HepG2 (cell line): ENCODE measurements around the gene ANP32B. TPM values are rescaled to one million over a fixed set of nuclear protein-coding genes. Genes with fewer than 3 reads are reported as not detected.
"Not testable (repeated sequence)": the region's sequence is repeated elsewhere in the genome, so short reads cannot be mapped to it uniquely, and the experiment has no call there.

Experiments used
- ATAC-seq: fragments of 200-7000 bp; cut with Tn5 transposase; 3 replicates; pipeline ENCODE4 v1.9.1; 2020; ENCODE audit warnings: mild to moderate bottlenecking, moderate library complexity
- BruUV-seq: library from RNA; stranded (reverse); fragments of 400-500 nt; replicated peaks from 2 replicates; lab custom pipeline; 2021; lab: Mats Ljungman, UMichigan
- CTCF ChIA-PET: fragments of 300-600 bp; formaldehyde crosslinking; extraction: SDS; loops from one replicate; lab custom pipeline; 2021; ENCODE audit warnings: low total read pairs, inconsistent platforms, low intra/inter-chr PET ratio; lab: Yijun Ruan, JAX
- POLR2A ChIA-PET: fragments of 350-600 bp; sonication (Branson Sonifier 250); formaldehyde crosslinking; loops from one replicate; lab custom pipeline; 2020; ENCODE audit warnings: antibody characterized with exemption, inconsistent platforms; lab: Yijun Ruan, JAX
- DNase-seq: peaks from one replicate; pipeline ENCODE4 v3.0.0-alpha.2; 2015; ENCODE audit warnings: low spot score
- FAIRE-seq: peaks from 3 replicates; lab custom pipeline; 2011; peaks lifted over from hg19 to GRCh38; lab: Jason Lieb, UNC
- H2AFZ ChIP-seq: one replicate; pipeline ENCODE4 v1.6.1; 2011; ENCODE audit warnings: low read length, inconsistent platforms
- H3K27ac ChIP-seq: fragments of 300-600 bp; 3 replicates; pipeline ENCODE4 v1.8.0; 2011; ENCODE audit warnings: mixed run types, mild to moderate bottlenecking, mixed read lengths, low read length, inconsistent platforms; ENCODE audit not compliant: insufficient read depth; ENCODE audit errors: extremely low read length
- H3K27me3 ChIP-seq, 2 experiments: fragments of 200-600 bp in 1 of 2; 2 replicates in 1 of 2; 3 replicates in 1 of 2; pipeline versions ENCODE4 v1.6.0 to v1.8.0; 2011; ENCODE audit warnings: low read length in 2 of 2, mild to moderate bottlenecking in 2 of 2, moderate library complexity in 2 of 2, inconsistent platforms in 1 of 2; ENCODE audit not compliant: insufficient read depth in 2 of 2, control insufficient read depth in 1 of 2
- H3K36me3 ChIP-seq, 2 experiments: fragments of 200-600 bp in 1 of 2; replicated peaks in 1 of 2; 2 replicates in 1 of 2; 3 replicates in 1 of 2; pipeline versions ENCODE4 v1.5.1 to v1.8.0; 2011; ENCODE audit warnings: low read length in 2 of 2, inconsistent platforms in 1 of 2; ENCODE audit not compliant: insufficient read depth in 2 of 2, control insufficient read depth in 1 of 2
- H3K4me1 ChIP-seq: 2 replicates; pipeline ENCODE4 v1.5.1; 2012; ENCODE audit warnings: low read length, inconsistent platforms; ENCODE audit not compliant: insufficient read depth
- H3K4me2 ChIP-seq: 2 replicates; pipeline ENCODE4 v1.6.0; 2011; ENCODE audit warnings: low read depth, low read length, inconsistent platforms
- H3K4me3 ChIP-seq, 3 experiments: fragments of 200-600 bp in 1 of 3; sonication (generic), shearing (Covaris generic) in 1 of 3; replicated peaks in 1 of 3; 2 replicates each; pipeline ENCODE4 v1.5.1; 2011 to 2016; ENCODE audit warnings: low read length in 3 of 3, inconsistent platforms in 2 of 3, low read depth in 2 of 3, mild to moderate bottlenecking in 2 of 3, control low read depth in 1 of 3, mixed read lengths in 1 of 3; ENCODE audit not compliant: insufficient read depth in 1 of 3
- H3K79me2 ChIP-seq: one replicate; pipeline ENCODE4 v1.6.1; 2011; ENCODE audit warnings: low read length, inconsistent platforms; ENCODE audit not compliant: insufficient read depth
- H3K9ac ChIP-seq: 2 replicates; pipeline ENCODE4 v1.6.0; 2011; ENCODE audit warnings: mild to moderate bottlenecking, low read depth, low read length, inconsistent platforms; ENCODE audit not compliant: insufficient read depth
- H3K9me3 ChIP-seq: 2 replicates; pipeline ENCODE4 v1.5.1; 2012; ENCODE audit warnings: mild to moderate bottlenecking, low read length
- H4K20me1 ChIP-seq: 2 replicates; pipeline ENCODE4 v1.6.0; 2011; ENCODE audit warnings: inconsistent platforms, mild to moderate bottlenecking, low read length, moderate library complexity; ENCODE audit not compliant: insufficient read depth
- HNF4A ChIP-seq: sonication (generic); formaldehyde crosslinking; IDR thresholded peaks from 2 replicates; pipeline ENCODE4 v1.4.0; 2020; ENCODE audit warnings: missing genetic modification reagents
- NR2F2 ChIP-seq: IDR thresholded peaks from 2 replicates; pipeline ENCODE4 v1.6.1; 2012; ENCODE audit warnings: low read depth, inconsistent platforms, borderline replicate concordance
- SMAD3 ChIP-seq: sonication (generic); formaldehyde crosslinking; IDR thresholded peaks from 2 replicates; pipeline ENCODE4 v1.4.0; 2020; ENCODE audit warnings: missing genetic modification reagents
- ZNF101 ChIP-seq: sonication (generic); formaldehyde crosslinking; IDR thresholded peaks from 2 replicates; pipeline ENCODE4 v1.4.0; 2020; ENCODE audit warnings: mild to moderate bottlenecking, low read depth, missing genetic modification reagents, borderline replicate concordance
- ZNF205 ChIP-seq: IDR thresholded peaks from 2 replicates; pipeline ENCODE4 v1.6.1; 2018; ENCODE audit warnings: missing biosample characterization, missing genetic modification reagents
- ZNF563 ChIP-seq: sonication (generic); formaldehyde crosslinking; IDR thresholded peaks from 2 replicates; pipeline ENCODE4 v1.8.0; 2022; ENCODE audit warnings: mild to moderate bottlenecking, moderate library complexity, missing genetic modification reagents
- ZNF619 ChIP-seq: sonication (generic); formaldehyde crosslinking; IDR thresholded peaks from 2 replicates; pipeline ENCODE4 v1.4.0; 2020; ENCODE audit warnings: mild to moderate bottlenecking, missing genetic modification reagents
- WGBS: methylation state at CpG from one replicate; pipeline ENCODE4 v1.1.6; 2017; ENCODE audit warnings: low lambda C conversion rate; 5-methylcytosine and 5-hydroxymethylcytosine counted together
- in situ Hi-C: cut with HindIII; loops from 2 replicates; pipeline ENCODE4 v1.10.0; 2017; ENCODE audit warnings: low pct_unique_long_range_greater_than_20kb; ENCODE audit not compliant: extremely low pct_ligation_motif_present
- intact Hi-C: fragments of 100-400 bp; cut with micrococcal nuclease; formaldehyde crosslinking; loops from one replicate; pipeline ENCODE4 v1.10.0; 2022; ENCODE audit not compliant: unreplicated experiment
- polyA plus RNA-seq, 8 experiments: library from polyadenylated mRNA; depleted of rRNA in 3 of 8; stranded (reverse) in 7 of 8; unstranded in 1 of 8; fragments of >200 nt; fragmentation: Illumina TruSeq in 4 of 8; extraction: Trizol in 4 of 8; gene quantifications; 2 replicates each; pipeline versions ENCODE4 v1.2.1 to v1.2.3, GENCODE V29; 2011 to 2016; ENCODE audit warnings: low read depth in 4 of 8, missing spikeins in 1 of 8, mixed read lengths in 1 of 8; ENCODE audit not compliant: insufficient read depth in 1 of 8
- total RNA-seq, 5 experiments: library from RNA; depleted of rRNA; stranded (reverse); fragments of >200 nt; fragmentation: Illumina TruSeq; extraction: Trizol; gene quantifications; 2 replicates each; pipeline ENCODE4 v1.2.3, GENCODE V29; 2016; ENCODE audit warnings: low read depth in 1 of 5
- TF ChIP-seq, protein P1 (sequence below): sonication (generic); formaldehyde crosslinking; IDR thresholded peaks from 2 replicates; pipeline ENCODE4 v1.5.0; 2020; ENCODE audit warnings: missing genetic modification reagents, mild to moderate bottlenecking, borderline replicate concordance
- TF ChIP-seq, protein P2 (sequence below): sonication (generic); formaldehyde crosslinking; IDR thresholded peaks from 2 replicates; pipeline ENCODE4 v1.4.0; 2020; ENCODE audit warnings: mild to moderate bottlenecking, missing genetic modification reagents

Gene ANP32B
- total and polyA plus RNA-seq, 2 of the 13 experiments (the other 11 are each of a cell fraction or from before 2014, with no cell fraction given): 22.1 to 37.5 TPM

- DNase-seq, H3K9me3 ChIP-seq, H3K79me2 ChIP-seq, in situ Hi-C loops, BruUV-seq, H2AFZ ChIP-seq, POLR2A ChIA-PET, CTCF ChIA-PET, FAIRE-seq, H3K4me2 ChIP-seq, ATAC-seq, H3K27ac ChIP-seq, intact Hi-C loops, H3K36me3 ChIP-seq, H3K27me3 ChIP-seq, H3K4me3 ChIP-seq, H4K20me1 ChIP-seq, H3K9ac ChIP-seq: not testable (repeated sequence)
- 82% methylated on average over 10 of the region's 10 CpGs for WGBS
- peaks cover 12% of the 10 kb centered on the region for H3K4me1 ChIP-seq
These were observed 6.5 kb upstream of the ANP32B start for GRCh38 chr9:97976633-97977032.

- TF ChIP-seq SMAD3 (CRISPR knock-in tag): no peak
- TF ChIP-seq, protein P1, sequence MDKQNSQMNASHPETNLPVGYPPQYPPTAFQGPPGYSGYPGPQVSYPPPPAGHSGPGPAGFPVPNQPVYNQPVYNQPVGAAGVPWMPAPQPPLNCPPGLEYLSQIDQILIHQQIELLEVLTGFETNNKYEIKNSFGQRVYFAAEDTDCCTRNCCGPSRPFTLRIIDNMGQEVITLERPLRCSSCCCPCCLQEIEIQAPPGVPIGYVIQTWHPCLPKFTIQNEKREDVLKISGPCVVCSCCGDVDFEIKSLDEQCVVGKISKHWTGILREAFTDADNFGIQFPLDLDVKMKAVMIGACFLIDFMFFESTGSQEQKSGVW (CRISPR knock-in tag): no peak
- TF ChIP-seq ZNF563 (CRISPR knock-in tag): no peak
- no peak for TF ChIP-seq ZNF619 (CRISPR knock-in tag)
- no peak for TF ChIP-seq HNF4A (CRISPR knock-in tag)
- TF ChIP-seq ZNF205 (CRISPR knock-in tag): no peak
- no peak for TF ChIP-seq NR2F2
- TF ChIP-seq, protein P2, sequence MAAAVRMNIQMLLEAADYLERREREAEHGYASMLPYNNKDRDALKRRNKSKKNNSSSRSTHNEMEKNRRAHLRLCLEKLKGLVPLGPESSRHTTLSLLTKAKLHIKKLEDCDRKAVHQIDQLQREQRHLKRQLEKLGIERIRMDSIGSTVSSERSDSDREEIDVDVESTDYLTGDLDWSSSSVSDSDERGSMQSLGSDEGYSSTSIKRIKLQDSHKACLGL (CRISPR knock-in tag): no peak
- no peak for TF ChIP-seq ZNF101 (CRISPR knock-in tag)
- TF ChIP-seq, all 625 proteins: peak for 0
- Histone ChIP-seq H3K79me2 (peaks cover 3% of the 10 kb centered on the region), H3K27ac (no peak overlapping the region), H3K9me3 (no peaks in the 10 kb centered on the region), H3K9ac (no peak overlapping the region), H3K4me2 (no peak overlapping the region), H3K4me1 (peaks cover 21% of the 10 kb centered on the region), H3K4me3 (no peak overlapping the region), H3K36me3 (no peaks in the 10 kb centered on the region), H2AFZ (no peak overlapping the region), H4K20me1 (no peaks in the 10 kb centered on the region), H3K27me3 (no peaks in the 10 kb centered on the region; a peak in 2 of 5 replicates)
- ChIA-PET CTCF (no interaction called here), POLR2A (interaction anchor here (1.5 kb wide), 1 partner anchor 56 kb away, joined by 6 read pairs; the partner anchor contains the start of gene TRMO)
- intact Hi-C loops (no loop called here), in situ Hi-C loops (no loop called here)
- no peak for DNase-seq
- 83% methylated on average over 2 of the region's 3 CpGs for WGBS
- BruUV-seq: no TSS peak
- no peak for FAIRE-seq
- ATAC-seq: no peak
These were observed 4.6 kb upstream of the ANP32B start for GRCh38 chr9:97978371-97979130.
